HG02610 (cell line): ENCODE results near the gene TPRX2.
"Not testable (repeated sequence)": the region's sequence is repeated elsewhere in the genome, so short reads cannot be mapped to it uniquely, and the experiment has no call there.

Experiments used
- ATAC-seq: cut with Tn5 transposase; IDR thresholded peaks from one replicate; pipeline ENCODE4 v1.9.1; 2021; ENCODE audit warnings: mild to moderate bottlenecking, moderate library complexity; ENCODE audit not compliant: unreplicated experiment

Gene TPRX2

GRCh38 chr19:47858646-47859285 is at the start of gene TPRX2:
Gene TPRX2 (plus strand): TSS chr19:47859235. CDS start chr19:47859247, 12 bp downstream.
- ATAC-seq: not testable (repeated sequence)

GRCh38 chr19:47813304-47813994 is 45.6 kb upstream of the TPRX2 start:
- ATAC-seq: no peak

- ATAC-seq: no peak
Observed at GRCh38 chr19:47813995-47814328, 45.1 kb upstream of the TPRX2 start.

- not testable (repeated sequence) for ATAC-seq
Observed at GRCh38 chr19:47816270-47816669, 42.8 kb upstream of the TPRX2 start.

GRCh38 chr19:47818221-47818620 is 40.8 kb upstream of the TPRX2 start:
- ATAC-seq: not testable (repeated sequence)

- ATAC-seq: no peak
Observed at GRCh38 chr19:47819858-47820257, 39.2 kb upstream of the TPRX2 start.

GRCh38 chr19:47820410-47820809 is 38.6 kb upstream of the TPRX2 start:
- no peak for ATAC-seq

GRCh38 chr19:47821460-47822020 is 37.5 kb upstream of the TPRX2 start, which contains the start of gene CRX:
Gene CRX (plus strand): TSS chr19:47821937. CDS start chr19:47834444, 12,507 bp downstream.
- ATAC-seq: no peak

GRCh38 chr19:47824396-47824795 is 34.6 kb upstream of the TPRX2 start:
- ATAC-seq: no peak

- no peak for ATAC-seq
Observed at GRCh38 chr19:47826800-47827199, 32.2 kb upstream of the TPRX2 start.

GRCh38 chr19:47832723-47833122 is 26.3 kb upstream of the TPRX2 start:
- no peak for ATAC-seq

GRCh38 chr19:47836038-47836437 is 23.0 kb upstream of the TPRX2 start:
- ATAC-seq: no peak

- no peak for ATAC-seq
Observed at GRCh38 chr19:47839411-47839810, 19.6 kb upstream of the TPRX2 start.

- ATAC-seq: no peak
Observed at GRCh38 chr19:47839913-47840312, 19.1 kb upstream of the TPRX2 start.

GRCh38 chr19:47842941-47843340 is 16.1 kb upstream of the TPRX2 start:
- no peak for ATAC-seq

GRCh38 chr19:47848425-47848822 is 10.6 kb upstream of the TPRX2 start:
- no peak for ATAC-seq

- ATAC-seq: no peak
Observed at GRCh38 chr19:47848823-47849473, 10.1 kb upstream of the TPRX2 start.

GRCh38 chr19:47853003-47853402 is 6.0 kb upstream of the TPRX2 start:
- no peak for ATAC-seq

- ATAC-seq: no peak
Observed at GRCh38 chr19:47854459-47854858, 4.6 kb upstream of the TPRX2 start.

GRCh38 chr19:47858231-47858630 is 804 bp upstream of the TPRX2 start:
- ATAC-seq: not testable (repeated sequence)

- not testable (repeated sequence) for ATAC-seq
Observed at GRCh38 chr19:47859838-47860237, 803 bp downstream of the TPRX2 start.
